HL-60/S4 (cell line): ENCODE data around the gene C11orf21.

Source experiments
- in situ Hi-C: fragments of 300-500 bp; cut with MboI; formaldehyde crosslinking; loops from 2 replicates; pipeline ENCODE4 v1.14.3; 2022; ENCODE audit warnings: low sequenced_read_pairs

C11orf21 gene

DNA sequence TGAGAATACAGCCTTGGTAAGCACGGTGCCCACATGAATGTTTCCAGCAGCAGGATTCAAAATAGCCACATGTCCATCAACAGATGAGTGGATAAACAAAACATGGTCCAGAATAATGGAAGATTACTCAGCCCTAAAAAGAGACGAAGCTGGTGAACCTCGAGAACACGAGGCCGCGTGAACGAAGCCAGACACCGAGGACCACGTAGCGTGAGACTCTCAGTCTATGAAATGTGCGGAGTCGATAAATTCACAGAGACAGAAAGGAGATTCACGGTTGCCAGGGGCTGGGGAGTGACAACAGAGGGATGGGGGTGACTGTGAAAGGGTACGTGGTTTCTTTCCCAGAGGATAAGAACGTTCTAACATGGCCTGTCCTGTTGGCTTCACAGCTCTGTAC lies 28.4 kb downstream of the C11orf21 start:
- in situ Hi-C loops, result no loop called here

GRCh38 chr11:2272946-2273280 lies 28.8 kb downstream of the C11orf21 start:
- in situ Hi-C loops, result no loop called here

GRCh38 chr11:2272228-2272945 lies 29.3 kb downstream of the C11orf21 start:
- in situ Hi-C loops, result no loop called here

DNA sequence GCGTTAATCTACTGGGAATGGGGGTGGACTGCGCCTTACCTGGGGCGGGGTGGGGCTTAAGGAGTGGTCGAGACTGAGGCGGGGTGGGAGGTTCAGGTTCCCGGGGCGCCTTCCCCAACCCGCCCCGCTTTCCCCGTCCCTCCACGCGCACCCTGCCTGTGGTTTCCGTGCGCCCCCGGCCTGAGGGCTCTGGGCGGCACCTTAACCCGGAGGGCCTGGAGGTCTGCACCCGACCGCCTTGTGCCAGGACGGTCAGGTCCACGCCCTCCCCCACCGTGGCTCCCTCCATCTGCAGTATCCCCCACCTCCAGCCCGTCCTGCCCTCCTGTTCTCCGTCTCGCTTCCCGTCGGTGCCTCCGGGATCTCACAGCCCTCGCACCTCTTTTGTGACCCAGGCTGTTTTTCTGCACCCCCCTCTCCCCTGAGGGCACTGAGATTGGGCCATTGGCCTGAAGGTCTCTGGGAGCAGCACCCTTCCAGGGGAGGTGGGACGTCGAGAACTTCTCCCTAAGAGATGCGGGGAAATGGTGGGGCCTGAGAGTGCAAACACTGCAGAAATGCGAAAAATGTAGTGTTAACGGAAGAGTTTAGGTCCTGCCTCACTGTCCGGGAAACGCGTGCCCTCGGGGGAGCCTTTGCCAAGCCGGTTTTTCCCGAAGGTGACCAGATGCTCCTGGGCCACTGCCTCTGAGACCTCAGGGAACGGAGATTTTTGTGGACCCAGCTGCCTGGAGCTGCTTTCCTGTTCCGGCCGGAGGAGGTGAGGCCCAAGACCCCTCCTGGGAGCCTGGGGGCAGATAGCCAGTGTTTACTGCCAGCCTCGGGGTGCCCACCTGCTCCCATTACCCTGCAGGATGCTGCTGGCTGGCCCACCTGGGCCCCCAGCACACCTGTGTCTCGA lies 30.1 kb downstream of the C11orf21 start:
- in situ Hi-C loops, result no loop called here

DNA sequence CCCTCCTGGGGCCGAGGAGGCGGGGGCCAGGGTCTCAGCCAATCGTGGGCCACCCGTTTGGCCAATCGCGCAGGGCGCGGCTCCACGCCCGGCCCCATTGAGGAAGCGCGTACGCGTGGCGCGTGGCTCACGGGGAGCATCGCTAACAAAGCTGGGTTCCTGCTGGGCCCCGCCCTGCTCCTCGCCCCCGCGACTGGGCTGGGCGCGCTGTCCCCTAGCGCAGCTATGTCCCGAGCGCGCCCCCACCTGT lies 30.7 kb downstream of the C11orf21 start:
- in situ Hi-C loops, result no loop called here

DNA sequence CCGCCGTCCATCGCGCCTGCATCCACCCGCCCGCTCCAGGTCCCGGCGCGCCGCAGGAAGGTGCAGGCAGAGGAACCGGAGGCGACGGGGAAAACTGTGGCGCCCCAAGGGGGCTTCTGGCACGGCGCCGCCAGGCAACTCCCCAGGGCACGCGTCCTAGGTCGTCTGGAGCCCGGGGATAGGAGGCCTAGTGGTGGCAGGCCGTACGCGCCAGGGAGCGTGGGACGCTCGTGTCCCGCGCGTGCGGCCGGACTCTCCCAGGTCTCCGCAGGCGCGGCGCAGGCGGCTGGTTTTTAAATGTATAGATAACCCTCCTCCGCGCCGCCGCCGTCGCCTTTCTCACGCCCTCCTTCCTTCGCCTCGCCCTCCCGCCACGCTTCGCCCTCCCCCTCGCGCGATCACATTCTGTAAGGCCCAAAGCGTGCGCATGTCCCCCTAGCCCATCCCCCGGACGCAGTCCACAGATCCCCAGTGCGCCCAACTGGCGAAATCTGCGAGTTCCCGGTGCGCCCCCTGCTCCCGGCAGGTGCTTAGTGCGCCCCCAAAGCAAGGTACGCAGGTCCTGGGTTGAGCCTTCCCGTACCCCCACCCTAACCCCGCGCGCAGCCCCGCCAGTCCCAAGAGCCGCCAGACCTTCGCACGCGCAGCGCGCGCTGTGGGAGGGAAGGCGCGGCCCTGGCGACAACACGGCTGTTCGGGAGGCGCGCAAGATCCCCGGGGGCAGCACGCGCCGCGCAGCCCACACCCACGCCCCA lies 31.2 kb downstream of the C11orf21 start, which contains the start of gene ASCL2:
ASCL2 (minus strand) TSS at position 267 of the 755 bp plus-strand sequence; CDS start at position 11, 256 bp downstream.
- in situ Hi-C loops, result no loop called here

DNA sequence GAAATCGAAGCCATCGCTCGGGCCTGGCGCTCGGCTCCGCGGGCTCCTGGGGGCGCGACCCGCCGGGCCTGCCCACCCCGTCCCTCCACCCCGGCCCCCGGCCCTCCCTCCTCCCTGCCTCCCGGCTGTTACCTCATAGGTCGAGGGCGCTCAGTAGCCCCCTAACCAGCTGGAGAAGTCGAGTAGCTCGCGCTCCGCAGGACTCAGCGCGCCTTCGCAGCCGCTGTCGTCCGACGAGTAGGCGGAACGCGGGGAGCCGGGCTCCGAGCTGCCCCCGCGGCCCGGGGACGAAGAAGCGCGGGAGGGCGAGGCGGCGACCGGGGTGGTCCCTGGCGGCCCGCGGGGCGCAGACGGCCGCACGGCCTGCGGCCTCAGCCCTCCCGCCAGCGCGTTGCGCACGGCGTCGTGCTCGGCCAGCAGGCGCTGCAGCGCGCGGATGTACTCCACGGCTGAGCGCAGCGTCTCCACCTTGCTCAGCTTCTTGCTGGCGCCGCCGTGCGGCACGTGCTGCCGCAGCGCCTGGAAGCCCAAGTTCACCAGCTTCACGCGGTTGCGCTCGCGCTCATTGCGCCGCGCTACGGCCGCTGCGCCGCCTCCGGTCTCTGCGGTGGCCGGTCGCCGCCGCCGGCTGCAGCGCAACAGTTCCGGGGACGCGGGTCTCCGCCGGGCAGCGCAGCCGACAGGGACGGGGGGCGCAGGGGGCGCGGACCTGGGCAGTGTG lies 32.0 kb downstream of the C11orf21 start:
- in situ Hi-C loops, result no loop called here

GRCh38 chr11:2268729-2269600 lies 32.8 kb downstream of the C11orf21 start:
- in situ Hi-C loops, result no loop called here

DNA sequence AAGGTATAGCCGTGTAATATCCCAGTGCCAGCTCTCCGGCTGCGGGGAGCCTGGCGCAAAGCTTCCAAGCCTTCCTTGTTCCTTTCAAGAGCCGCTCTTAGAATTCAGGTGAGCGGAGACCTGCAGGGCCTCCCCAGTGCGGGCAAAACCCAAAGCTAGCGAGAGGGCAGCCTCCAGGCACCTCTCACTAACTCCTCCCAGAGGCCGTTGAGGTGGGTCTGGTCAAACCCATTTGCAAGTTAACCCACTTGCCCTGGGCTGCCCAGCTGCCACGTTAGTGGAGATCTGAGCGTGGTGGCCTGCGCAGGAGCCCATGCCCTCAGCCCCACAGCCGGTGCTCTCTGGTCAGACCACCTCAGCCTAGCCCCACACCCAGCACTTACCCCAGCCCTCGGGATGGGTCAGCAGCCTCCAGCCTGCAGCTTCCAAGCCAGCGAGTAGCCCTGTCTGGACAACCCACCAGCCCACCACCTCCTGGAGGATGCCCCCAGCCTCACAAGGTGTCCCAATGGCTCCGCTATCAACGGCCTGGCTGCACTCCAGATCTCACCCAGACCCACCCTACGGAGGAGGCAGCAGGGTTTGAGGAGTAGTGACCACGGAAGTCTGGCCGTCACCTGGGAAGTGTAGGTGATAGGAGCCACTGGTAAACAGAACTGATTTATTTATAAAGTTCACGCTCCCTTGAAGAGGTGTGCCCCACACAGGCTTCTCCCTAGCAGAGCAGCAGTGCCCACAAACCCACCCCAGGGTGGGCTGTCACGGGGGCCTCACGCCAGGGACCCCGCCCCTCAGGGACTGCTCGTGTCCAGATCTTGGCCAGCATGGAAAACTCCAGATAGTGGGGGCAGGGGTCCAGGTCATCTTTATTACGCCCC lies 33.6 kb downstream of the C11orf21 start:
- in situ Hi-C loops, result no loop called here

DNA sequence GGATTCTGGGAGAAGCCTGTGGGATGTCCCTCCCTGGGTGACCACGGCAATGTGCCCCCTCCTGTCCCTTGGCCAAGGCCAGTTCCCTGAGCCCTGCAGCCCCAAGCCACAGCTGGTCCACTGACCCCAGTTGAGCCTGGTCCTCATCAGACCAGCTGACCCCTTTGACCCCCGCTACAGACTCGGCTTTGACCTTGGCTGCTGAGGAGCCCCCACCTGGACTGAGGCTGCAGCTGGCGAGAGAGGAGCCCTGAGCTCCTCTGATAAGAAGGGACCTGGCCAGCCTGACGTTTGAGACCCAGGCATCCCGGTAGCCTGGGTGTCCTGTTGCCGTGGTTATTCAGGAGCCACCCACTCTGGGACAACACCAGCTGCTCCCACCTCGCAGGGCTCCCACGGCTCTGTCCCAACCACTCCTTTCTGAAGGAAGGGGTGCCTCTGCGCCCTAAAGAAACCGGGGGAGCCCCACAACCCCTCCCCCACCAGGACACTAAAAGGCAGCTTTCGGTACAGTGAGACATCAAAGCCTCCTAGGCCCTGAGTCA lies 34.3 kb downstream of the C11orf21 start:
- in situ Hi-C loops, result no loop called here

DNA sequence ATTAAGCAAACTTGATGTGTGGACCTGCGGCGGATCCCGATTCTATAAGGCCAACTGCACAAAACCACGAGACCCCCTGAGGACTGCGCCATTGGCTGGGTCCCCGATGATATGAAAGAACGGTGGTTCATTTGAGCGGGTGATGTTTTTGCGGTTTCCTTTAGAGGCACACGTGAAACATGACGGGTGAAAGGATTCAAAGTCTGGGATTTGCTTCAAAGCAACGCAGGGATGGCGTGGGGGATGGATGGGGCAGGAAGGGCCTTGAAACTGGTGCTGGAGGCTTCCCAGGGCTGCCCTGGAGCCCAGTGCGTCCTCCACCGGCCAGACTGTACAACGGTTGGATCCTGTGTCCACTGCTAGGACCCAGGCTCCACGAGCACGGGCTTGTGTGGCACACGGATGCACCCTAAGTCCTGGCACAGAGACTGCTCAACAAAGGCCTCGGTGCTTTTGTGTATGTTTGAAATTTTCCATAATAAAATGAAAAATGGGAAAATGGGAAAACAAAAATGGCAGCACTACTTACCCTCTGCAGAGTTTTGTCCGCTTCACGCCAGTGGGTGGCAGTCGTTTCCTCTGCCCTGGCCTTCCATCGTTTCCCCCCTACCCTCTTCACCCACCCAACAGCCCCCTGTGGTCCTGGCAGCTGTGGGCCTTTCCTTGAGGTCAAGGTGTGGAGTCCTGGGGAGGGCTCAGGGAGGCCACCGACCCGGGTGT lies 35.0 kb downstream of the C11orf21 start:
- in situ Hi-C loops, result no loop called here

- in situ Hi-C loops, result no loop called here
Measured at GRCh38 chr11:2265854-2266585, 35.7 kb downstream of the C11orf21 start.

DNA sequence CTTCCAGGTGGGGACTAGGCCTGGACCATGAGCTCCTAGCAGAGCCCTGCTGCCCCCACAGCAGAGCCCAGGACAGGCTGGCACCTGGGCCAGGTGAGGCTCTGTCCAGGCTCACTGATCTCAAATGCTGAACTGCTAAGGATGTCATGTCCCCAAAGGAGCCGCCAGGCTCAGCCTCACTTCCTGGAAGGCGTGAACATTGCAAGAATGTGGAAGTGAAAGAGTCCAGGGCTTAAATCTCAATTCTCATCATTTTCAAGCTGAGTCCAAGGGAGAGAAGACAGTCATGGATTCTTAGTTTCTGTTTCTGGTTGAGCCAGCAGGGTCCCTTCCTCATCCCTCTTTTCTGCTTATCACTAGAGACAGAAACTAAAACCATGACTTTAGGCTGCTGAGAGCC lies 36.3 kb downstream of the C11orf21 start:
- in situ Hi-C loops, result no loop called here

GRCh38 chr11:2264366-2265053 lies 37.2 kb downstream of the C11orf21 start:
- in situ Hi-C loops, result no loop called here

- in situ Hi-C loops, result no loop called here
Measured at GRCh38 chr11:2263724-2264360, 37.9 kb downstream of the C11orf21 start.

- in situ Hi-C loops, result no loop called here
Measured at GRCh38 chr11:2263071-2263565, 38.6 kb downstream of the C11orf21 start.
